ENCODE data around the gene OR52I2.

OR52I2 gene

DNA sequence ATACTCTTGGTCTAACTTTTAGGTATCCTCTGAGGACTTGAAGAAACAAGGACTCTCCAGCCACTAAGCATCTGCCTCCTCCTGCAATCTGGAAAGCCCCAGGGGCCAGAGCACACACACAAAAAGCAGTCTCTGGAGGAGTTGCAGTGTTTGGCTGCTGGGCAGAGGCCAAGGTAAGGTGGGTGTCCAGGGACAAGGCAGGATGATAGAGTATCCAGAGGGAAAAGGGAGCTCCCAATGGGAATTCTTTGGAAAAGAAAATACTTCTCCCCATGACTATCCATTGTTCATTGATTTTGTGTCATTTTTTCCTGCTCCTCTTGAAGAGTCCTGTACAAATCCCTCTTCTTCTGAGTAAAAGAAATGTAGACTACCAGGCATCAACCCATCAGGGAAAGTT lies at the start of gene OR52I2:
TSS of gene OR52I2 (plus strand) at position 301 of the 400 bp plus-strand sequence.
- no peak for DNase-seq (ENCODE audit: low read depth)

DNA sequence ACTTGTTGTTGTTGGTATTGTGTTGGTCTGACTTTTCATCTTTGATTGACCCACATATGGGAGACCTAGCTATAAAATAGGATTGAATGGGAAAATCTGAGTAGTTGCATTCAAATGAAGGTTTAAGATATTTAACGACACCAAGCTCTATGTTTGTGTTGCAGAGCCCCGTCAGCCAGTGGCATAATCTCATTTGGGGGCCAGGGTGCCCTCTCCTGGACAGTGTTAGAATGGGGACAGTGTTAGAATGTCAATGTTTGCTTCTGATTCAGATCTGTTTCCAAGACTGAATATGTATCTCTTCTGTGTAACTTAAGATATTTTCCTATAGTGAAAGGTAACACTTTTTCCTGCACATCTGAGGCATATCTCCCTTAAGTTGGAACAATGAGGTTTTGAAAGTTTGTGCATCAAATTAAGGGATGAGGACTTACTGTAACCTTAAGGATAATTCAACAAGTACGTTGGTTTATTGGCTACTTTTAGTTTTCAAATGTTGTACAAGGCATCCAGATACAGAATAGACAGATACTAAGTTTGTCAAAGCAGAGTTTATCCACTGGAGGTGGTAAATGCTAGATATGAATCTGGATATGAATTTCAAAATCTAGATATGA lies 41.8 kb upstream of the OR52I2 start:
- DNase-seq (ENCODE audit: low read depth) = no peak

DNA sequence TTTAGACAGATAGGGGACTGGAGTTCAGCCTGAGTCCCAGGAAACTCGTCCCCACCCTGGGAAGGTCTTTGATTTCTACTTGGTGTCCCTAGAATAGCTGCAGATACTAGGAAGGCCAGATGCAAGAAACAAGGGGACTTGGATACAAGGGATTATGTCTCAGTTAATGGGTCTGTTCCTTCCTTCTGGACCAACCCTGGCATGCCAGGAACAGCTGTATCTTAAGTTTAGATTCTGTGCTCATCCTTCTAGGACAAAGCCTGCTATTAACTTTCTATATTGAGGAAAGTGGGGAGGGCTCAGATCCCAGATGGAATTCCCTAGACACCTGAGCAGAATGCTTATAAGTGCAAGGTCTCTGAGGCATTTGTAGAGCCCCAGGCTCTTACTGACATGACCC lies 40.5 kb upstream of the OR52I2 start:
- no peak for DNase-seq (ENCODE audit: low read depth)

DNA sequence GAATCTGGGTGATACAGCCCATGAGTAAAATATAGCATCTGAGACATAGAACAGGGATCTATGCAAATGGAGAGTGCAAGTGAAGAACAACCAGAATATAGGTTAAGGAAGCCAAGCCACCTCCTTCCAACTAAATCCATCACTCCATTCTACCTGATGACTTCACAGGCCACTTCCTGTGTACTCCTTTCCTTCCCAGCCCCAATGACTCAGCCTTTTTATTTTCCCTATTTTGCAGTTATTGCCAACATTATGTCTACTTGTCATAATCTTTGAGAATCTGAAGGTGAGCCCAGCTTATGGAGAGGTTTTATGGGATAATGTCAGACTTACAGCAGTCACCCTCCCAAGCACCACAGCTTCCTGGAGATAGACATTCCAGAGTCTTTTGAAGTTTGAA lies 38.0 kb upstream of the OR52I2 start:
- DNase-seq (ENCODE audit: low read depth) = no peak

DNA sequence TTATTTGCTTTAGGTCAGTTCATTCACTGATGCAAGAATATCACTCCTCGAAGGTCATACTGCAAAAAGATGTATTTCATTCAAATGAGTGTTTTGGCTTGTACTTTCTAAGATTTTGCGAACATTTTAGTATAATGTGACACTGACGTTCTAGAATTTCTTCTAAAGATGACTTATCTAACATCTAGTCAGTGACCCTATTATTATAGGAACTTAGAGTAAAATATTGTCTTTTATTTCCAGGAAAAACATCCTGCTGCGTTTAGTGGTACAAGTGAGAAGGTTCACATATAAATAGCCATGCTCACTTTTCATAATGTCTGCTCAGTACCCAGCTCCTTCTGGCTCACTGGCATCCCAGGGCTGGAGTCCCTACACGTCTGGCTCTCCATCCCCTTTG lies 36.7 kb upstream of the OR52I2 start, which contains the start of gene OR52M1:
TSS of gene OR52M1 (plus strand) at position 301 of the 400 bp plus-strand sequence. CDS start at position 301, 0 bp downstream.
- DNase-seq (ENCODE audit: low read depth) = no peak

DNA sequence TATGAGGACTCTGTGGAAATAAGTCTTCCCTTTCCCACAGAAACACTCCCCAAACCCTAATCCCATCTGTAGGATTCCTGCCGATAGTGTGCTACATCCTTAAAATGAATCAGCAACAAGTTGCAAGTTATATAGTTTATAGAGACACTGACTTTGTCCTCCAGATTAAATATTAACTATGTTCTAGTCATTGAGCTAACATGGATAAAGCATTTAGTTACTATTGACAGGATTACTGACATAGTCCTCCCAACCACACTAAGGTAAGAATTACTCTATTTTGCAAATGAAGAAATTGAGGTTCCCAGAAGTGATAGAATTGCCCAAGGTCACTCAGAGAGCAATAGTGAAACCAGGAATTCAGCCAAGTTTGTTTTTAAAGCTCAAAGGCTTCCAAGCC lies 34.7 kb upstream of the OR52I2 start:
- no peak for DNase-seq (ENCODE audit: low read depth)

DNA sequence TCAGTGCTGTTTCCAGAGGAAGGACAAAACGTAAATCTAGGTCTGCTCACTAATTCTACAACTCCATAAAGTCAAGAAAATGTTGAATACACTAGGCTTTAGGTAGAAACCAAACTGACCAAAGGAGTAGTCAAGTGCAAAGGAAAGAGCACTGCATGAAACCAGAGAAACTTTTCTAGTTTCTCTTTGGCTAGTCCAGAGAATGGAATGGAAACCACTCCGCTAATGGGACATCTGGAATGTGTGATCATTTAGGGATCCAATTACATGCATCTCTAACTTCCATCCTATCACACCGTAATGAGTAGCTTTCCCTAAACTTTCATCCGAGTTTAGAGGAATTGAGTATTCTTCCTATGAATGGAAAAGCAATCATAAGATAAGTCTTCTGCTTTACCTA lies 34.1 kb upstream of the OR52I2 start:
- no peak for DNase-seq (ENCODE audit: low read depth)

DNA sequence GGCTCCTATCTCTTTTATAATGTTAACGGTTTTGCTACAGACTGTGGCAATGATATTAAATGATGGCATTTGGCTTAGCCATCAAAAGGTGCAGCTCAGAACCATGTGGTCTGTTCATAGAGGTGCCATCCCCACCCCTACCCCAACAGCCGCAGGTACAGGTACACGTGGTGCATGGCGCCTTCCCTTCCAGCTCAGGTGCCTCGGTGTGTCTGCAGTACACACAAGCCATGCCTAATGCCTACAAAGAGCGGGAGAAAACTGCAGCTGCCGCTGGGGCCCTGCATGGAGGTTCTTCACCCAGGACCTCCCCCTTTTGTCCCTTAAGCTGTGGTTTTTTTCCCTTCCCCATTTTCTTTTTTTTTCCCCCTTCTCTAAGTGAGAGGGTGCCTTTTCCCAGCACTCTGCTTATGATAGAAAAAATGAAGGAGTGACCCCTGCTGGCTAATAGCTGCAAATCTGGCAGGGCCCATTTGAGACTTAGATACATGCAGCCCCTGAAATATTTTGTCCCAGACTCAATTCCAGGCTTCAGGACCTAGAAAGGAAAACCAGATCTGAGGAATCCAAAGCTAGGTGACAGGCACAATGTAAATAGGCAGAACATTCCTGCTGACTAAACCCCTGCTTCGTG lies 30.1 kb upstream of the OR52I2 start:
- no peak for DNase-seq (ENCODE audit: low read depth)

DNA sequence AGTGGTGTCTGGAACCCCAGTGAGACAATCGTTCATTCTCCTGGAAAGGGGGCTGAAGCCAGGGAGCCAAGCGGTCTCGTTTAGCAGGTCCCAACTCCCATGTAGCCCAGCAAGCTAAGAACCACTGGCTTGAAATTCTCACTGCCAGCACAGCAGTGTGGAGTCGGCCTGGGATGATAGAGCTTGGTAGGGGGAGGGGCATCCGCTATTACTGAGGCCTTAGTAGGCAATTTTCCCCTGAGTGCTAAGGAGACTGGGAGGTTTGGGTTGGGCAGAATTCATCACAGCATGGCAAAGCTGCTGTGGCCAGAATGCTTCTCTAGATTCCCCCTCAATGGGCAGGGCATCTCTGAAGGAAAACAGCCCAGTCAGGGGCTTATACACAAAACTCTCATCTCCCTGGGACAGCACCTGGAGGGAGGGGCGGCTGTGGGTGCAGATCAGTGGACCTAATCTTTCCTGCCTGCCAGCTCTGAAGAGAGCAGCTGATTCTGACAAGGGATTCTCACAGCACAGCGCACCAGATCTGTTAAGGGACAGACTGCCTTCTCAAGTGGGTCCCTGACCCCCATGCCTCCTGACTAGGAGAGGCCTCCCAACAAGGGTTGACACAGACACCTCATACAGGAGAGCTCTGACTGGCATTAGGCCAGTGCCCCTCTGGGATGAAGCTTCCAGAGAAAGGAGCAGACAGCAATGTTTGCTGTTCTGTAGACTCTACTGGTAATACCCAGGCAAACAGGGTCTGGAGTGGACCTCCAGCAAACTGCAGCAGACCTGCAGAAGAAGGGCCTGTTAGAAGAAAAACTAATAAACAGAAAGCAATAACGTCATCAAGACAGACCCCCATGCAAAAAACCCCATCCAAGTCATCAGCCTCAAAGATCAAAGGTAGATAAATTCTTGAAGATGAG lies 21.8 kb upstream of the OR52I2 start:
- DNase-seq (ENCODE audit: low read depth) = no peak

DNA sequence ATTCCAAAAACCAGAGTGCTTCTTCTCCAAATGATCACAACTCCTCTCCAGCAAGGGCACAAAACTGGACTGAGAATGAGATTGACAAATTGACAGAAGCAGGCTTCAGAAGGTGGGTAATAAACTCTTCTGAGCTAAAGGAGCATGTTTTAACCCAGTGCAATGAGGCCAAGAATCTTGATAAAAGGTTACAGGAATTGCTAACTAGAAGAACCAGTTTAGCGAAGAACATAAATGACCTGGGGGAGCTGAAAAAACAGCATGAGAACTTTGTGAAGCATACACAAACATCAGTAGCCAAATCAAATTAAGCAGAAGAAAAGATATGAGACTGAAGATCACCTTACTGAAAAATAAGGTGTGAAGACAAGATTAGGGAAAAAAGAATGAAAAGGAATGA lies 21.1 kb upstream of the OR52I2 start:
- no peak for DNase-seq (ENCODE audit: low read depth)

DNA sequence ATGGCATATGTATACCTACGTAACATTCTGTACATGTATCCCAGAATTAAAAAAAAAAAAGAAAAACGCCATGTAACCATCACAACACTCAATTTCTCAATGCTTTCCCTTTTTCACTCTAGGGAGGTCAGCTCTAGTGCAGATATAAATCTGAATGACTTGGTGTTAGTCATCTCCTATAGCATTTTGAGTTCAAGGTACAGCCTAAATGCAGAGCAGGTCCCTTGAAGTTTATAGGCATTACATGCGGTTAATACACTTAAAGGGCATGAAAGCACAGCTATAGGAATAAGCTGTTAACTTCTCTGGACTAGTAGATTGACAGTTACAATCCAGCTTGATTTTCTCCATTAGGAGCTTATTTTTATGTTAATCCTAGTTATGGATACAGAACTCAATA lies 16.2 kb upstream of the OR52I2 start:
- DNase-seq (ENCODE audit: low read depth) = no peak

DNA sequence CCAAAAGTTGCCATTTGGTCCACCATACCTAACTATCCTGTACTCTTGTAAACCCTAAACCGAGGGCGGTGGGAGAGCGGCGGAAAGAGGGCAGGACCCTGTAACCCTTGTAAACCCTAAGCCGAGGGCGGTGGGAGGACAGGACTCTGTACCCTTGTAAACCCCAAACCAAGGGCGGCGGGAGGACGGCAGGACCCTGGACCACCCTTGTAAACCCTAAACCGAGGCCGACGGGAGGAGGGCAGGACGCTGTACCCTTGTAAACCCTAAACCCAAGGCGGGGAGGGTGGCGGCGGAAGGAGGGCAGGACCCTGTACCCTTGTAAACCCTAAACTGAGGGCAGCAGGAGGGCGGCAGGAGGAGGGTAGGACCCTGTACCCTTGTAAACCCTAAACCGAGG lies 12.5 kb upstream of the OR52I2 start:
- no peak for DNase-seq (ENCODE audit: low read depth)

DNA sequence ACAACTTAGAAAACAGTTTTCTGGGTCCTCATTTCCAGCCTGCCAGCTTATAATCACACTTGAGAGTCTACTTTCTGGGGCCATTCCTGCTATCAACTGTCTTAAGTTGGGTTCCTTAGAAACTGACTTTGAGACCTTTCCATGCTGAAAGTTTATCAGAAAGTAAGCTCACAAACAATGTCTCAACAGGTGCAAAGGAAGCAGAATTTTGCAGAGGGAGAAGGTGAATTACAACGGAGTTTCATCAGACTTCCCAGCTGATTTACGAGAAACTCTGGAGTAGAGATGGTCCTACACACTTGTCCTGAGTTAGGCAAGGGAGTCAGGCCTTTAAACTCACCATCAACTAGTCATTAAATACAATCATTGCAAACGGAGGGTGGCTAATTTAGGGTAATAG lies 4.7 kb upstream of the OR52I2 start:
- DNase-seq (ENCODE audit: low read depth) = no peak

DNA sequence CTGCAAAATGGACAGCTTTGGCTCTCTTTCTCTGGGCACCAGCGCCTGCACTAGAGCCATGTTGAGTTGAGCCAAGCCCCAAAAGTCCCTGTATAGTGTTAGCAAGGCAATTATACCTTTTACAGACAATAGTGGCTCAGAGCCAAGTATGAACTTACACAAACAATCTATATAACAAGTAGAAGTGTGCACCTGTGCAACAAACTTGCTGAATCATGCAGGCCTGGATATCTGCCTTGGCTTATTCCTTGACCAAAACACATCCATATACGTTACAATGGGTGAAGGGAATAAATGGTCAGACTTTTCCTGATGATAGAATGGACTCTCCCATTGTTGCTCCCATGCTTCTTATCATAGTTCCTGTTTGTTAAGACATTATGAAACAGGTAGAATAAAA lies 3.8 kb upstream of the OR52I2 start:
- no peak for DNase-seq (ENCODE audit: low read depth)

DNA sequence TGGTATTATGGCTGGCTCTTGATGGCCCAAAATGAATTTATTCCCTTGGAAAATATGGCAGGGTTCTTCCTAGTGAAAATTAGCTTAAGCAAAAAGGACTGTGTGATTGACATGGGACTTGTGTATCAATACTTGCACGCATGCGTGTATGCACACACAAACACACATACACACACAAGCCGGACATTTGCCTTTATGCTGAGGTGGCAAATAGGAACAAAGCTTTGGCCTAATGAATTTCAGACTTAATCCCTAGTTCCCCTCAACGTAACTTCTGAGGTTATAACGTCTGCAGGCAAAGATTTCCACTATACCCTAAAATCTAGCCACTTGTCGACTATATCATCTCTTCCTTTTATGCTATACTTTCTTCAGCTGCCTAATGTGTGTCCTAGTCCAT lies 2.9 kb upstream of the OR52I2 start:
- no peak for DNase-seq (ENCODE audit: low read depth)

DNA sequence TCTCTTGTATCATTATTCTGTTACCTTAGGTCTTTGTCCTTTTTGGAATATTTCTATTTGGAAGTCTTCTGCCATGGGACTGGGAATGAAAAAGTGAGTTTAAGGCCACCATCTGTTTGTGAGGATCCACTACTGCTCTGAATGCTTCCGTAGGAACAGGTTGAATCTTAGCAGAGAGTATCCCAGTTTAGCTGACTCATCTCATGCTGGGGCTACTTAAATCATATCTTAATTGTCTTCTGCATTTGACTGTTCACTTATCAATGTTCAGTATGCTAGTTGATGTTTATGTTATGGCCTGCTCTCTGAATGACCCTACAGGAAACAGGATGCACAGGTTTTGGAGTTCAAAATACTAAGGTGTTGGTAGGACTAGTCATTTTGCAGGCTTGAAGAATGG lies 1.4 kb upstream of the OR52I2 start:
- DNase-seq (ENCODE audit: low read depth) = no peak

DNA sequence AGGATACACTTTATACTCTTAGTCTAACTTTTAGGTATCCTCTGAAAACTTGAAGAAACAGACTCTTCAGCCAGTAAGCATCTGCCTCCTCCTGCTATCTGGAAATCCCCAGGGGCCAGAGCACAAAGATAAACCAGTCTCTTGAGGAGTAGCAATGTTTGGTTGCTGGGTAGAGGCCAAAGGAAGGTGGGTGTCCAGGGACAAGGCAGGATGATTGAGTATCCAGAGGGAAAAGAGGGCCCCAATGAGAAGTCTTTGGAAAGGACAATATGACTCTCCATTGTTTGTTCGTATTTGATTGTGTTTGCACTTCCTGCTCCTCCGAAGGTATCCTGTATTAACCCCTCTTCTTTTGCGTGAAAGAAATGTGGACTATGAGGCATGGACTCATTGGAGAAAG lies 7.5 kb downstream of the OR52I2 start:
- no peak for DNase-seq (ENCODE audit: low read depth)

DNA sequence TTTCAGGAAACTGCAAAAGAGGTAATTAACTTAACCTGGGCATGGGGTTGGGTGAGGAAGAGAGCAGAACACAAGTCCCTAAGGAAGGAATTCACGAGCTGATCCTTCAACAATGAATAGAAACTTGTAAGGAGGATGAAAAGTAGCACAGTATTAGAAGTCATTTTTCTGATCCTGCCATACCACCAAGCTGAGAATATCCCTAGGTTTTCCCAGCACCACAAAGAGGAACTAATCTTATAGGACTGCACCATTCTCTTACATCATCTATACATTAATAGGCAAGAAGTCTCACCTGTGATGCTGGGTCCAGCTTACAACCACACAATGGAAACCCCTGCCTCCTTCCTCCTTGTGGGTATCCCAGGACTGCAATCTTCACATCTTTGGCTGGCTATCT lies 12.2 kb downstream of the OR52I2 start, which contains the start of gene OR52I1:
TSS of gene OR52I1 (plus strand) at position 301 of the 400 bp plus-strand sequence. CDS start at position 301, 0 bp downstream.
- DNase-seq (ENCODE audit: low read depth) = no peak

DNA sequence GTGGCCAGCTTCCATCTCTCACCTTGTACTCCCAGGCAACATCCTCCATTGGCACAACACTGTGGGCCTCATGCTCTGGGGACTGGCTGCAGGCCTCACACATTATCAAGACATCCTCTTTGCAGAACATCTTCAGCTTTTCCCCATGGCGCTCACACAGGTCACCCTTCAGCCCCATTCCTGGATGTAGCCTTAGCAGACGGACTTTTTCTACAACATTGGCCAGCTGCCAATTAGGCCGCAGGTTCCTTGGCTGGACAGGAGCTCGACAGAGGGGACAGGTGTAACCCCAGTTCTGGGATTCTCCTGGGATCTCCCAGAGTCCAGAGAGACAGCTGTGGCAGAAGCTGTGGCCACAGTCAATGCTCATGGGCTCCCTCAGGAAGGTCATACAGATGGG lies 23.5 kb downstream of the OR52I2 start:
- no peak for DNase-seq (ENCODE audit: low read depth)

DNA sequence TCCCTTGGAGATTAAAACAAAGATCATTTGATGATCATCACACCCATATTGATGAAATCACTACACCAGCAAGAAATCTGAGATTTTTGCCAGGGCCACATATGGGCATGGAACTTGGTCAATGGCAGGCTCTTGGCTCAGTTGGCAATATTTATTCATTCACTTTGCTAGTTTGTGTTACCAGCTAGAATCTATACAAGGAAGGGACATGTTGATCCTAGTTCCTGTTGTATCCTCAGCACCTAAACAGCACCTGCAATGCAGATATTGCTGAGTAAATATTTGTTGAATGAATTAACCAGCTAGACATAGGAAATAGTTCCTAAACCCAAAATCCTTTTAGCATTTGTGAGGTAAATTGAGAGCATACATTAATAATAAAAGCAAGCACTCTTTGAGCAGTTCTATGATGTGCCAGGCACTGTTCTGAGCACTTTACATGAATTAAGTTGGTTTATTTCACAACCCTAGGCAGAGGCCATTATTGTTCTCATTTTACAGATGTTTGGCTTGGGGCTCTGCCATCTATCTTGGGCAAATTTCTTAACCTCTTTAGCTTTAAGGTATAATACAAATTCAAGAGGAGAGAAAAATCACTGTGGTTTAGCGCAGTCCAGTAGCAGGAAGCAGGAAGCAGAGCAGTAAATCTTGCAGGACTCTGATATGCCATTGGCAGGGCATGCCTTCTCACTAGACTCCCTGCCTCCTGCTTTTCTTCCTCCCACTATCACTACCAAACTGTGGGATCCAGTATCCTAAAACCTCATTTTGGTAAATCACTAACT lies 24.9 kb downstream of the OR52I2 start:
- DNase-seq (ENCODE audit: low read depth) = no peak

DNA sequence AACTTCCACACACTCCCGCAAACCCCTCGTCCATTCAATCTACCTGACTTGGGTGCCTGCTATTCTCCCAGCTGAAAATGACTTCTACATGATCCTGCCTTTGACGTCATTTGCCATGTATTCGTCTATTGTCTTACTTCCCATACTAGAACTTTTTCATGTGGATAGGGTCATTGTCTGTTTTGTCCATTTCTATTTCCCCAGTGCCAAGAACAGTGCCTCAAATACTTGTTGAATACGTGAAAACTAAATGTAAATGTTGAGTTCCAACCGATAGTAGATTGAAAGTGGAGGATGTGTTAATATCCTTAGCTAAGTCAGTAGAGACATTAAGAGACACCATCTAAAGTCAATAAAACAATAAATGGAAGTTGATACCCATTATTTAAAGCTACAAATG lies 25.6 kb downstream of the OR52I2 start:
- DNase-seq (ENCODE audit: low read depth) = no peak

Measured in non-pigmented ciliary epithelial cell (primary cell).